H9 (cell line): ENCODE measurements around the gene HIRIP3. TPM values are rescaled to one million over a fixed set of nuclear protein-coding genes. Genes with fewer than 3 reads are reported as not detected.

ENCODE experiments used
- DNase-seq: peaks from one replicate; pipeline ENCODE4 v3.0.0-alpha.2; 2017
- H2AFZ ChIP-seq: one replicate; pipeline ENCODE4 v1.6.1; 2013; ENCODE audit warnings: mild to moderate bottlenecking, low read length, control low read depth, moderate library complexity
- H2AK5ac ChIP-seq: 2 replicates; pipeline ENCODE4 v1.6.1; 2013; ENCODE audit warnings: low read length, control low read depth, mixed read lengths; ENCODE audit not compliant: insufficient read length
- H2BK120ac ChIP-seq: one replicate; pipeline ENCODE4 v1.6.1; 2013; ENCODE audit warnings: low read depth, mild to moderate bottlenecking, low read length, control low read depth, inconsistent platforms; ENCODE audit not compliant: poor library complexity, severe bottlenecking
- H2BK12ac ChIP-seq: 2 replicates; pipeline ENCODE4 v1.6.1; 2013; ENCODE audit warnings: low read length, control low read depth, mixed read lengths, low read depth; ENCODE audit not compliant: insufficient read length
- H2BK15ac ChIP-seq: 2 replicates; pipeline ENCODE4 v1.6.1; 2013; ENCODE audit warnings: low read depth, low read length, control low read depth
- H2BK20ac ChIP-seq: one replicate; pipeline ENCODE4 v1.6.1; 2013; ENCODE audit warnings: low read depth, mild to moderate bottlenecking, low read length, control low read depth, inconsistent platforms; ENCODE audit not compliant: poor library complexity, severe bottlenecking
- H2BK5ac ChIP-seq: 2 replicates; pipeline ENCODE4 v1.6.1; 2013; ENCODE audit warnings: low read length, control low read depth, mixed read lengths; ENCODE audit not compliant: insufficient read length
- H3K14ac ChIP-seq: 2 replicates; pipeline ENCODE4 v1.6.1; 2013; ENCODE audit warnings: low read length, control low read depth; ENCODE audit not compliant: insufficient read depth
- H3K18ac ChIP-seq: 2 replicates; pipeline ENCODE4 v1.6.1; 2013; ENCODE audit warnings: low read depth, mild to moderate bottlenecking, mixed read lengths, low read length, control low read depth; ENCODE audit not compliant: insufficient read length
- H3K23ac ChIP-seq: 2 replicates; pipeline ENCODE4 v1.6.1; 2013; ENCODE audit warnings: low read length, control low read depth, mixed read lengths, low read depth; ENCODE audit not compliant: insufficient read length
- H3K23me2 ChIP-seq: 2 replicates; pipeline ENCODE4 v1.6.1; 2013; ENCODE audit warnings: low read depth, mild to moderate bottlenecking, mixed read lengths, low read length, control low read depth; ENCODE audit not compliant: insufficient read length, poor library complexity, severe bottlenecking
- H3K27ac ChIP-seq: 2 replicates; pipeline ENCODE4 v1.5.1; 2013; ENCODE audit warnings: low read length, control low read depth, mixed read lengths, low read depth; ENCODE audit not compliant: insufficient read length
- H3K27me3 ChIP-seq: 2 replicates; pipeline ENCODE4 v1.6.1; 2013; ENCODE audit warnings: low read length, control low read depth, inconsistent platforms; ENCODE audit not compliant: insufficient read depth
- H3K4ac ChIP-seq: 2 replicates; pipeline ENCODE4 v1.6.1; 2013; ENCODE audit warnings: low read depth, mild to moderate bottlenecking, control low read depth, inconsistent platforms, low read length, moderate library complexity
- H3K4me1 ChIP-seq: 2 replicates; pipeline ENCODE4 v1.6.1; 2013; ENCODE audit warnings: low read length, control low read depth, inconsistent platforms; ENCODE audit not compliant: insufficient read depth
- H3K4me2 ChIP-seq: 2 replicates; pipeline ENCODE4 v1.6.1; 2013; ENCODE audit warnings: low read length, control low read depth, mixed read lengths; ENCODE audit not compliant: insufficient read length, insufficient read depth
- H3K56ac ChIP-seq: 2 replicates; pipeline ENCODE4 v1.6.1; 2013; ENCODE audit warnings: low read depth, mild to moderate bottlenecking, mixed read lengths, low read length, control low read depth; ENCODE audit not compliant: insufficient read length
- H3K79me1 ChIP-seq: 2 replicates; pipeline ENCODE4 v1.6.1; 2013; ENCODE audit warnings: low read depth, mild to moderate bottlenecking, moderate library complexity, low read length, control low read depth, inconsistent platforms; ENCODE audit not compliant: insufficient read depth, poor library complexity, severe bottlenecking
- H3K79me2 ChIP-seq: 2 replicates; pipeline ENCODE4 v1.6.1; 2013; ENCODE audit warnings: low read length, control low read depth, inconsistent platforms; ENCODE audit not compliant: insufficient read depth
- H3K9ac ChIP-seq: 2 replicates; pipeline ENCODE4 v1.6.1; 2013; ENCODE audit warnings: low read length, control low read depth, mixed read lengths; ENCODE audit not compliant: insufficient read length; ENCODE audit errors: extremely low read depth
- H3K9me3 ChIP-seq: one replicate; pipeline ENCODE4 v1.6.1; 2013; ENCODE audit warnings: low read depth, low read length, inconsistent platforms; ENCODE audit not compliant: control insufficient read depth
- H3T11ph ChIP-seq: one replicate; pipeline ENCODE4 v1.6.1; 2013; ENCODE audit warnings: mild to moderate bottlenecking, low read length, control low read depth, inconsistent platforms
- H4K20me1 ChIP-seq: one replicate; pipeline ENCODE4 v1.6.1; 2013; ENCODE audit not compliant: control insufficient read depth, insufficient read length, insufficient read depth
- H4K5ac ChIP-seq: 2 replicates; pipeline ENCODE4 v1.6.1; 2013; ENCODE audit warnings: low read depth, mild to moderate bottlenecking, mixed read lengths, low read length, control low read depth; ENCODE audit not compliant: insufficient read length
- H4K8ac ChIP-seq: replicated peaks from 2 replicates; pipeline ENCODE4 v1.6.1; 2013; ENCODE audit warnings: low read length, control low read depth, mixed read lengths, low read depth; ENCODE audit not compliant: insufficient read length
- H4K91ac ChIP-seq: 2 replicates; pipeline ENCODE4 v1.6.1; 2013; ENCODE audit warnings: low read depth, mild to moderate bottlenecking, moderate library complexity, mixed read lengths, low read length, control low read depth; ENCODE audit not compliant: insufficient read length
- H3K27ac Mint-ChIP-seq, 3 experiments: 2 replicates in 2 of 3; 3 replicates in 1 of 3; pipeline ENCODE4 v1.8.0; 2020 to 2021; ENCODE audit warnings: mixed read lengths in 3 of 3, mild to moderate bottlenecking in 1 of 3, moderate library complexity in 1 of 3
- H3K27me3 Mint-ChIP-seq: 2 replicates; pipeline ENCODE4 v1.8.0; 2021; ENCODE audit warnings: low read depth, mild to moderate bottlenecking, moderate library complexity, mixed read lengths
- H3K36me3 Mint-ChIP-seq, 3 experiments: 2 replicates in 2 of 3; 3 replicates in 1 of 3; pipeline ENCODE4 v1.8.0; 2020 to 2021; ENCODE audit warnings: low read depth in 3 of 3, mixed read lengths in 3 of 3; ENCODE audit not compliant: insufficient read depth in 1 of 3
- H3K4me1 Mint-ChIP-seq, 2 experiments: 2 replicates each; pipeline ENCODE4 v1.8.0; 2020; ENCODE audit warnings: mixed read lengths in 2 of 2
- H3K4me3 Mint-ChIP-seq, 2 experiments: 2 replicates in 1 of 2; 3 replicates in 1 of 2; pipeline ENCODE4 v1.8.0; 2020 to 2021; ENCODE audit warnings: mild to moderate bottlenecking in 2 of 2, mixed read lengths in 2 of 2, moderate library complexity in 1 of 2
- H3K9me3 Mint-ChIP-seq, 2 experiments: 2 replicates in 1 of 2; 3 replicates in 1 of 2; pipeline ENCODE4 v1.8.0; 2020; ENCODE audit warnings: mild to moderate bottlenecking in 2 of 2, mixed read lengths in 2 of 2, moderate library complexity in 1 of 2
- CTCF ChIP-seq: fragments of 200-600 bp; sonication (generic); conservative IDR thresholded peaks from 3 replicates; pipeline ENCODE4 v1.8.0; 2021; ENCODE audit warnings: antibody characterized with exemption, mild to moderate bottlenecking
- WGBS: extraction: QIAGEN DNeasy Blood & Tissue Kit; methylation state at CpG from one replicate; pipeline ENCODE4 v1.1.7; 2013; ENCODE audit warnings: missing lambda C conversion rate, low lambda C conversion rate, mixed read lengths; ENCODE audit not compliant: insufficient read length; ENCODE audit errors: extremely low coverage; 5-methylcytosine and 5-hydroxymethylcytosine counted together
- total RNA-seq: library from RNA; stranded (reverse); gene quantifications from 2 replicates; pipeline ENCODE4 v1.2.1, GENCODE V29; 2021

The HIRIP3 gene
- total RNA-seq, 1 experiment from 2014 or later, result 21.6 TPM

- Histone ChIP-seq H2BK12ac (no peak overlapping the region), H2AK5ac (no peak overlapping the region), H3K56ac (no peak overlapping the region), H3K79me1 (no peaks in the 10 kb centered on the region), H3K9ac (no peak overlapping the region), H4K20me1 (no peaks in the 10 kb centered on the region), H4K8ac (no peak overlapping the region), H4K91ac (no peak overlapping the region), H2BK5ac (no peak overlapping the region), H2BK15ac (no peak overlapping the region), H3K4me2 (no peak overlapping the region), H3K18ac (no peak overlapping the region), H3K14ac (no peak overlapping the region), H3K23ac (no peak overlapping the region), H3K79me2 (no peaks in the 10 kb centered on the region), H3K9me3 (no peaks in the 10 kb centered on the region), H3K4me1 (no peaks in the 10 kb centered on the region), H2AFZ (no peak overlapping the region), H2BK20ac (no peak overlapping the region), H3K27me3 (no peaks in the 10 kb centered on the region), H4K5ac (no peak overlapping the region), H3T11ph (no peak overlapping the region), H3K4ac (no peak overlapping the region), H3K23me2 (no peaks in the 10 kb centered on the region), H3K27ac (no peak overlapping the region), H2BK120ac (no peak overlapping the region)
- Mint-ChIP-seq H3K36me3 (peaks cover 42 to 84% (median 79%) of the 10 kb centered on the region in 3 experiments), H3K9me3 (no peaks in the 10 kb centered on the region), H3K4me3 (no peak overlapping the region), H3K27ac (no peak overlapping the region), H3K27me3 (no peaks in the 10 kb centered on the region; the same call in 1 of the 2 replicates), H3K4me1 (no peaks in the 10 kb centered on the region)
- WGBS, result no CpG with 5 or more reads among the region's 20 CpGs
- no peak for DNase-seq
- no peak for TF ChIP-seq CTCF
Observed at GRCh38 chr16:29986231-29986630, 9.2 kb downstream of the HIRIP3 start.
